Astrocyte of the cerebellum (primary cell): ENCODE measurements around the gene ASB7.

Source experiments
- DNase-seq: peaks from one replicate; pipeline ENCODE4 v3.0.0-alpha.2; 2011; ENCODE audit warnings: low read depth
- H3K4me3 ChIP-seq: 2 replicates; pipeline ENCODE4 v1.5.1; 2011; ENCODE audit warnings: mild to moderate bottlenecking, low read depth, low read length, moderate library complexity
- CTCF ChIP-seq: IDR thresholded peaks from 2 replicates; pipeline ENCODE4 v1.5.1; 2012; ENCODE audit warnings: low read length, low read depth, moderate library complexity, mild to moderate bottlenecking; ENCODE audit errors: missing control alignments
- in situ Hi-C: cut with HindIII; loops from 2 replicates; pipeline ENCODE4 v1.10.0; 2017; ENCODE audit warnings: low sequenced_read_pairs

The ASB7 gene

GRCh38 chr15:100638177-100638730, 35.9 kb downstream of the ASB7 start:
- no peak for TF ChIP-seq CTCF
- no peak for DNase-seq
- in situ Hi-C loops: no loop called here
- no peak overlapping the region for H3K4me3 ChIP-seq

GRCh38 chr15:100642213-100642949, 40.0 kb downstream of the ASB7 start:
- no peak for DNase-seq
- H3K4me3 ChIP-seq: no peak overlapping the region
- in situ Hi-C loops: no loop called here
- no peak for TF ChIP-seq CTCF

GRCh38 chr15:100642950-100643338, 40.6 kb downstream of the ASB7 start:
- TF ChIP-seq CTCF: no peak

GRCh38 chr15:100645671-100646070, 43.3 kb downstream of the ASB7 start:
- H3K4me3 ChIP-seq: no peak overlapping the region
- in situ Hi-C loops: no loop called here
- TF ChIP-seq CTCF: no peak
- no peak for DNase-seq

More at GRCh38 chr15:100642950-100643338, 40.6 kb downstream of the ASB7 start:
- no peak overlapping the region for H3K4me3 ChIP-seq
- no peak for DNase-seq
- in situ Hi-C loops: no loop called here

GRCh38 chr15:100648951-100649350, 46.6 kb downstream of the ASB7 start:
- TF ChIP-seq CTCF: no peak
- H3K4me3 ChIP-seq: no peak overlapping the region
- no peak for DNase-seq
- in situ Hi-C loops: no loop called here

- H3K4me3 ChIP-seq: no peak overlapping the region
- in situ Hi-C loops: no loop called here
- TF ChIP-seq CTCF: no peak
- no peak for DNase-seq
These were observed 48.3 kb downstream of the ASB7 start for GRCh38 chr15:100650685-100651084.
